Mucosa of gallbladder (tissue), 1 donor: Measurements from ENCODE around the gene ZNF664. TPM values are rescaled to one million over a fixed set of nuclear protein-coding genes. Genes with fewer than 3 reads are reported as not detected.
"Not testable (repeated sequence)": the region's sequence is repeated elsewhere in the genome, so short reads cannot be mapped to it uniquely, and the experiment has no call there.

Source experiments
- DNase-seq: peaks from one replicate; pipeline ENCODE4 v3.0.0-alpha.2; 2020; ENCODE audit warnings: low spot score
- total RNA-seq: library from RNA; stranded (reverse); gene quantifications from one replicate; pipeline ENCODE4 v1.2.1, GENCODE V29; 2021
- donor health status: DM: no; HTN: no; CAD: no.

Gene ZNF664
- total RNA-seq, 1 donor from 2014 or later: 146 TPM

DNA sequence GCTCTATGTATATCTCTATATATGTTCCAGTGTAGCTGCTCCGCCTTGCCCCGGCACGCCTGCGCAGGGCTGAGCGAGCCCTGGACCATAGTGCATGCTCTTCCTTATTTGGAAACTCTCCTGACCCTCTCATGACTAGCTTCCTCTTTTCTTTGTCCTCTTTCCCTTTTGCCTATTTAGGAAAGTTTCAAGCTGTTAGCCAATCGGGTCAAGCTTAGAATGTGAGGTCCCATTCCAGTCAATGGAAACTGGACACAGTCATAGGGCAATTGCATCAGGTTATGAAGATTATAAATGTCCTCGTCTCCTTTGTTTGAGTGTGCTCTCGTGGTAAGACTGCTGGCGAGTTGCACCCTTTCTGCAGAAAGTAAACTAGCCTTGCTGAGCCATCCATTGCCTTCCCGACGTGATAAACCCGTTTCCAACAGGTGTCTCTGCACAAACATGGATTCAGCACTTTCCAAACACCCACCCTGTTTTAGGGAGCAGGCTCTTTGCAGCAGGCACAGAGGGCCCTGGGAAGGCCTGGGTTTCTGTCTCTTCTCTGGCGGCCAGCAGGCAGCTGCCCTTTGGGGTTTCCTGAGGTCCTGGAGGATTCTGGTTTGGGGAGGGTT is 31.3 kb upstream of the ZNF664 start:
- no peak for DNase-seq

DNA sequence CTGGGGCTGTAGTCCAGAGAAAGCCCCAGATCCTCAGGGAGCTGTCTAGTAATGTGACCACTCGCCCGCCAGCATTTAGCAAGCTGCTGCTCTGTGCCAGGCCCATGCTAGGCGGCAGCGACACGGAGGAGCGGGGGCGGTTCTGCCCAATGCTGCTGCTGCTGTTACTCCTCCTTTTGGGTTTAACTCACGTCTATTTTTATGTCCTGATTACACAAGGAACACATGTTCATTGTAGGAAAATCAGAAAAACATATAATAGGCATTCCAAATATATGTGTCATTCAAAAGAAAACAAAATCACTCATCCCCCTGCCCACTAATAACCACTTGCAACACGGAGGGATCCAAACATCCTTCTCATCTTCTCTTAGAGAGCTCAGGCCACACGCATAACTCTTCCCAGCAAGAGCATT is 30.8 kb upstream of the ZNF664 start:
- no peak for DNase-seq

DNA sequence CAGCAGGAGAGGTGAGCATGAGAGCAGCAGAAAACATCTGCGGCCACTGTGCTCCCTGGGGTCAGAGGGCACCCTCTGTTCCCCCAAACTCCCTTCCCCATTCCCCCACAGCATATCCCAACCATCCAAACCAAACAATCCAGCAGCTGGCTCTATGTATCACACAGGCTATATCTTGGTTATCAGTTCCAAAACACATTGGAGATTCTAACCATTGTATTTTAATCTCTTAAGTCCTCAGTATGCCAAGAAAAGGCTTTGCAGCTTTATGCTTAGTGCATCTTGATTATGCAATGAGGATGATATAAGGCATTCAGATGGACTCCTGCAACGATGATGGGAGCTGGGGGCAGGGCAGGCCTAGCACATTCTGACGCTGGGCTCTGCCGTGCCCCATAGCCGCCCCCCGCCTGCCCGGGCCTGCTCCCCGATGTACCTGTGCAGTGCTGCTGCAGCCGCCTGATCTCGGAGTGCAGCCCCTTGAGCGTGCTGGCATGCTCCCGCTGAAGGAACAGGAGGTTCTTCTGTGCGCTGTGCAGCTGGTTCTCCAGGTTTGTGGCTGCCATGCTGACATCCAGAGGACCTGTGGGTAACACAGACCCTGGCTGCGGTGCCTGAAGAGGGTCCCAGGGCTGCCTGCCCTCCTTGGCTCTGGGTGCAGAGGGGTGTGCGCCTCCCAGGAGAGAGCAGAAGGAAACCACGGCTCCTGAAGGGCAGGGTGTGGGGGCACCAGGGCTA is 29.9 kb upstream of the ZNF664 start:
- no peak for DNase-seq

DNA sequence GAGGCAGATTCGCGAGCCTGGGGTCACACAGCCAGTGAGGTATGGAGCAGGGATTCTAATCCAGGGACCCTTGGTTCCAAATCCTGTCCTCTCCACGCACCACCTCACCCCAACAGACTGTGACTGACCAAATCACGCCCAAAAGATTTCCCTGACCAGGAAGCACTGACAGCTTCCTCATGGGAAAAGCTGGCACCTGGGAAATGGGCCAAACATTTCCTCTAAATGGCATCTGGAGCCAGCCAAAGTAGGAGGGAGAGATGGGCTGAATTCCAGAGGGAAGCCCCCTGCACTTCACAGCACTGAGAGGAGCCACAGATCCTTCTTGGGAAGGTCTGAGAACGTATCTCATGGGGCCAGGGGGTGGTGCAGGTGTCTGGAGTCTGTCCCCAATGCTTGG is 29.2 kb upstream of the ZNF664 start:
- DNase-seq: no peak

DNA sequence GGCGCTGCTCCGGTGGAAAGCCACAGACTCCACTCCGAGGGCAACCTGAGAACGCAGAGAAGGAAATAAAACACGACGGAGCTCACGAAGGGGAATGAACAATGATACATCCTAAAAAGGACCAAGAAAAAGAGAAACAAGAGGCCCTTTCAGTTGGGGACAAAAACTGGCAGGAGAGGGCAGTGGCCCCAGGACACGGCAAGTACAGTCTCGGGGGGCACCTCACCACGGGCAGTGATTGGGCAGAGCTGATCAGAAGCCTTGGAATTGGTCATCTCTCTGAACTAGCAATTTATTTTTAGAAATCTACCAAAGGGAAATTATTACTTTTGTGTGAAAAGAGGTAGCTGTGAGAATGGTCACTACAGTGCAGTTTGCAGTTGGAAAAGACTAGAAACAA is 28.3 kb upstream of the ZNF664 start:
- DNase-seq: no peak

DNA sequence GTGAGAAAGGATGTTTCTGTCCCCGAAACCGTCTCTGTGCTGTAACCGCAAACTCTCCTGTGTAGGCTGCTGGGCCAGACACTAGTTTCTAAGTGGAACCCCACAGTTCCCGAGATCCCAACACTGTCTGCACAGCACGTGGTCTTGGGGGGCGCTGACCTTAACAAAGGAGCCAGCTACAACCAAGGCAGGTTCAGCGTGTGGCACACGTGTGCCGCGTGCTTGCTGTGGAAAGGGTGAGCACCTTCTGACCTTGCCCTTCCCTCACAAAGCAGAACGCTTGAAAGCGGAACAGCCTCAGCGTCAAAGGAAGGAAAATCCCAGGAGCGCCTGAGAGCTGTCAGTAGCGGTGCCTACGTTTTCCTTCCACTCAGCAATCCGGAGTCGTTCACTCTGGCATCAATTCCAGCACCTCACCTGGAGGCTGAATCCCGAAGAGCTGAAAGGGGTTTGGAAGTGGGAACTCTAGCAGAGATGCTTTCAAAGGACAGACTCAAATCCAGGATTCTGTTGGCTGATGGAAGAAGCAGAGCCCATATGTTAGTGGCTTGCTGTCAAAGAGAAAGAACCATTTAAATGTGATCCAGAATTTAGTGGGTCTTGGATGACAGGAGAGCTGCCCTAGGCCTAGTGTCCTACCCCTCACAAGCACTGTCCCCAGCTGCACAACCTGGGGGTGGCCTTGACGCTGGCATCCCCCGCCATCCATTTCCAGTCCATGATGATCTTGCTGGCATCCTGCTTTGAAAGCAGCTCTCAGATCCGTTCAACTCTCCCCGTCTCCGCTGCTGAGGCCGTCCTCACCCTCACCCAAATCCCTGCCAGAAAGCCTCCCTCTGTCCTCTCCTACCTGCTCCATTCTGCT is 27.5 kb upstream of the ZNF664 start:
- DNase-seq: no peak

DNA sequence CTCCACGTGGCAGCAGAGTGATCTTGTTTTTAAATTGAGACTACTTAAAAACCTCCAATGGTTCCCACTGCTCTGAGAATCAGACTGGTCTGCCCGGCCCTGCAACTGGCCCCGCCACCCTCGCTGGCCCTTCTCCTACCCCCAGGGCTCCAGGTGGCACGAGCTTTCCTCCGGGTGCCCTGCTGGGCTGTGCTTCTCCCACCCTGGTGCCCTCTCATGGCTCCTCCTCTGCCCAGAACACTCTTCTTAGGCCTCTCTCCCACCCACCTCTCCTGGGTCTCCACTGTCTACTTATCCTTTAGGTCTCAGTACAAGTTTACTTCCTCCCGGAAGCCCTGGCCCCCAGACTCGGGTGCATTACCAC is 26.9 kb upstream of the ZNF664 start:
- no peak for DNase-seq

DNA sequence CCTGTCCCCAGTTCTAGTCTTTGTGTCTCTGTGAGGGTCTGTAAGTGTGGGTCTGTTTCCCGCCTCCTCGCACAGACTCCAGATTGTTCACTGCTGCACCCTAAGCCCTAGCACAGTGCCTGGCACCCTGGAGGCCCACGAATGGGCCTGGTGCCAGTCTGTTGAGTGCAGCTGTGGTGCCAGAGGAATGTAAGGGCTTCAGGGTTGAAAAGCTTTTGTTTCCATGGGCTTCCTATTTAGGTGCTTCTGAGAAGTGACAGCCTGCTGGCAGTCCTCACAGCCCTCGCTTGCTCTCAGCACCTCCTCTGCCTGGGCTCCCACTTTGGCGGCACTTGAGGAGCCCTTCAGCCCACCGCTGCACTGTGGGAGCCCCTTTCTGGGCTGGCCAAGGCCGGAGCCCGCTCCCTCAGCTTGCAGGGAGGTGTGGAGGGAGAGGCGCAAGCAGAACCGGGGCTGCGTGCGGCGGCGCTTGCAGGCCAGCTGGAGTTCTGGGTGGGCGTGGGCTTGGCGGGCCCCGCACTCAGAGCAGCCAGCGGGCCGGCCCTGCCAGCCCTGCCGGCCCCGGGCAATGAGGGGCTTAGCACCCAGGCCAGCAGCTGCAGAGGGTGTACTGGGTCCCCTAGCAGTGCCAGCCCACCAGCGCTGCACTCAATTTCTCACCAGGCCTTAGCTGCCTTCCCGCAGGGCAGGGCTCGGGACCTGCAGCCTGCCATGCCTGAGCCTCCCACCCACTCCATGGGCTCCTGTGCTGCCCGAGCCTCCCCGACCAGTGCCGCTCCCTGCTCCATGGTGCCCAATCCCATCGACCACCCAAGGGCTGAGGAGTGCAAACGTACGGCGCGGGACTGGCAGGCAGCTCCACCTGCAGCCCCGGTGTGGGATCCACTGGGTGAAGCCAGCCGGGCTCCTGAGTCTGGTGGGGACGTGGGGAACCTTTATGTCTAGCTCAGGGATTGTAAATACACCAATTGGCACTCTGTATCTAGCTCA is 26.2 kb upstream of the ZNF664 start:
- DNase-seq: not testable (repeated sequence)

DNA sequence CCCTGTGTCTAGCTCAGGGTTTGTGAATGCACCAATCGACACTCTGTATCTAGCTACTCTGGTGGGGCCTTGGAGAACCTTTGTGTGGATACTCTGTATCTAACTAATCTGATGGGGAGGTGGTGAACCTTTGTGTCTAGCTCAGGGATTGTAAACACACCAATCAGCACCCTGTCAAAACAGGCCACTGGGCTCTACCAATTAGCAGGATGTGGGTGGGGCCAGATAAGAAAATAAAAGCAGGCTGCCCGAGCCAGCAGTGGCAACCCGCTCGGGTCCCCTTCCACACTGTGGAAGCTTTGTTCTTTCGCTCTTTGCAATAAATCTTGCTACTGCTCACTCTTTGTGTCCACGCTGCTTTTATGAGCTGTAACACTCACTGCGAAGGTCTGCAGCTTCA is 25.5 kb upstream of the ZNF664 start:
- DNase-seq: not testable (repeated sequence)

DNA sequence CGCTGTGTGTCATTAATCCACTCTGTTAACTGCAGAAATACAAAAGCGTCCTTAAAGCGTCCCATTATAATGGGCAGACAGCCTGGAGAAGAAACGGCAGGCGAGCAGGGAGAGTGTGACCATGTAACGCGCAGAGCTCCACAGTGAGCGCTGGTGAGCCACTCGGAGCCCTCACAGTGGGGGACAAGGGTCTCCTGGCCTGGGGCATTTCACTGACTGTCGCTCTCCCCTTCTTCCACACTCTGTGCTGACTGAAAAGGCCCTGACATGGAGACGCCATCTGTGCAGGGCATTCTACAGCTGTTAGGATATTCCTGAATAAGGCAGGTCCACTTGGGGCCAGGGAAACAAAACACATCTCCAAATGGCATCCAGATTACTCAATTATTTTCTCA is 24.6 kb upstream of the ZNF664 start:
- no peak for DNase-seq

DNA sequence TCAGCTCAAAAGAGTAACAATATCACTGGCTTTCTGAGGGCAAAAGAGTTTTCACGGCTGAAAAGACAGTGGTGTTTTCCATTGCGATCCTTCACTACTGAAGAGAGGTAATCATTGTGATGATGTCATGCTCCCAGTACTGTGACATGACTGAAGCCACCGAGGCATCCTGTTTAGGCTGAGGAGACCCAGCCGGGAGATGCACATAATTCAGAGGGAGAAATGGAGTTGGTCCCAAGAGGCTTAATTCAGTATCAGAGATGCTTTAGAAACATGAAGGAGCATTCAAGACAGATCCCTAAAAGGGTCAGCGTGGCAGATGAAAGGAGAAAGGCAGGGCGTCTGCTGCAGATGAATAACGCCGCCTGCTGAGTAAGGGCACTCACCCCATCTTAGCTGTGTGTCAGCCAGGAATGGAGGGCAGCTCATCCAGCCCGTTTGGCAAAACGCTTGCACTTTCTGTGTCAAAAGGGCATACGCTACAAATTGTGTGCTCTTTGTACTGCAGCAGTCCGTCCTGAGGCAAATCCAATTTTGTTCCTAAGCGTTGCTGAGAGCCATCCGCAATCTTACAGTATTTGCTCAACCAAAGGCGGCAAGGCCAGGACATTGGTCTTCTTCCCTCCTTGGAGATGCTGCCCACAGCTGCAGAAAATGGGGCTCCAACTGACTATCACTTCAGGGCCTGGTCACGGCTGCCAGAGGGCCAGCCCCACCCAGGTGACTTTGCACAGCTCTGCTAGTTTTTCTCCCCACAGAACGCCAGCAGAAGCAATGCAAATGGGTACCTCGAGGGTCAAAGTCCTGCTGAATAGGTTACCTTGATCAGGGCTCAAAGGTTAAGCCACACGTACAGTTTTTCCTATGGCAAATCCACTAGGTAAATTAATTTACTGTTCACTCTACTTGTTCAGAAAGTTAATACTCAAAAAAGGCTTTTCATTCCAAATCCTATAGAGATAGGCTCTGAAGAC is 23.9 kb upstream of the ZNF664 start:
- peak; percentile 40 for DNase-seq

DNA sequence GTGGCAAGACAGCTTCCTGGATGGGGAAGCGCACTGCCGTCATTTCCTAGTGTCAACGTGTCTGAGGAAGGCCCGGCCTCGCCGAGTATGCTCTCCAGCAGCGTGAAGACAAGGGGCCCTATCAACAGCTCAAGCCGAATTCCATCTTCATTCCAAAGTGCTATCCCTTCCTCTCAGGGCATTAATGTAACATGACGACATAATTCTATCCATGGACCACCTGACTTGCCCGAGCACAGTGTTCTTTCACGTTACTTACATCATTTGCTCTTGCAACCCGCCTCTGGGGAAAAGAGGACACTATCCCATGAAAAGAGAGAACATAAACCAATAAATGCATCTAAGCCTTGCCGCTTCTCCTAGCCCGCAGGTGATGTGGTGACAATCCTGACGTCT is 23.2 kb upstream of the ZNF664 start:
- no peak for DNase-seq

DNA sequence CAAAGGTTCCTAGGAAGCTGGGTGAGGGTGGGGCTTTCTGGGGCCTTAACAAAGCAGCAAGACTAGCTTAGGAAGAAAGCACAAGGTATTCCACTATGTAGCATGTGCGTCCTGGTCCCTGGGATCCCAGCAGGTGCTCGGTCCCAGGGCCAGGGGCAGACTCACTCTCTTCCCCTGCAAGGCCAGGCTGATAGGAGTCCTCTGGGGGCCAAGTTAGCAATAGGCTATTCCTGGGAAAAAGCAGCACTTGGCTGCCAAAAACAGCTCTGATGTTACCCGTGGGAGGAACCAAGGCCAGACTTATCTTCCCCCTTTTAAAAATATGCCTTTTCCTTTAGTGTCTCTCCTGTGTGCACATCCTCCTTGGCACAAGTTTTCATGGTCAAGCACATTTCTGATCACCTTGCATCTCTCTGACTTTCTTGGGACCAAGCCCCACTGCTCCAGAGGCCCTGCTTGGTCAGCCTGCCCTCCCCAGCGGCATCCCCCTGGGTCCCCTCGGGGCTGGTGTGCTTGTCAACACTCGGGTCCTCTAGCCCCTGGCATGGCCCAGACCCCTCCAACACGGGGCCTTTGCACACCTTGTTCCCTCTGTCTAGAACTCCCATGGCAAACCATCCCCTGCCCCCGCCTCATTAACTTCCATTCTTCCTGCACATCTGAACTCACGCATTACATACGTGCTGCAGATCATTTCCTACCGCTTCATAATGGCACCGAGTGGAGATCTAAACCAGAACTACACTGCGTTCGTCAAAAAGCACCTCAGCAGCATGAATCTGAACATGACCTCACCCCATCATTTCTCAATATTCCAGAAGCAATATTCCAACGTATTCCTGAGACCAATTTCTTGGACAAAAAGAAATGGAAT is 22.3 kb upstream of the ZNF664 start:
- DNase-seq: no peak

DNA sequence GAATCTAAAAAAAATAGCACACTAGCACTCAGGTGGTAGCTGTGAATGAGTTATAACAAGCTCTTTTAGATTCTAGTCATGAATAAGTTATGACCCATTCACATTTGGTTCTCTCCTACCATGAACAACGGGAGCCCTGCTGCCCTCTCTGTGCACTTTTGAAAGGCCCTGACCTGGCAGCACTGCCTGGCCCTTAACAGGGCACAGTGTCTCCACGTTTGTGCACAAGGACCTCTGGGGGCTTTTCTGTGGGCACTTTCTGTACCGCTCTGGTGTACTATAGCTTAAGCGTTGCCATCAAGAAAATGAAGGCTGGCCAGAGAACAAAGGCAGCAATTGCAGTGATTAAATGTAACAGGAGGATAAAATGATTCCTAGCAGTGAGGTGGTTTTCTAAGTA is 21.5 kb upstream of the ZNF664 start:
- DNase-seq: no peak

DNA sequence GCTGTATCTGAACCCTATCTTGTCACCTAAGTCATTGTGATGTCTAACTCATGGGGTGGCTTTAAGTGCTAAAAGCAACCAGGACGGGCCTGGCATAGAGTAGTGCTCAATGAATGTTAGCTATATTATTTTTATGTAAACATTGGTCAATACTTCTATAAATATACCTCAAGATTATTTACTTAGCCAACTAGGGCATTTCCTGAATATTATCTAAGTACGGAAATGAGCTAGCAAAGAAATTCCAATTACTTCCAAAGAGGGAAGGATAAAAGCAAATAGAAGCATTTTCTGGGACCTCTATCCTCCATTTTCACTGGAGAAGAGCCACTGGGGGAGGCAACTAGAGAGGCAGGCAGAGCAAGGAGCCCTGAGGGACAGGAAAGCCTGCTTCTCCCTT is 21.0 kb upstream of the ZNF664 start:
- no peak for DNase-seq

DNA sequence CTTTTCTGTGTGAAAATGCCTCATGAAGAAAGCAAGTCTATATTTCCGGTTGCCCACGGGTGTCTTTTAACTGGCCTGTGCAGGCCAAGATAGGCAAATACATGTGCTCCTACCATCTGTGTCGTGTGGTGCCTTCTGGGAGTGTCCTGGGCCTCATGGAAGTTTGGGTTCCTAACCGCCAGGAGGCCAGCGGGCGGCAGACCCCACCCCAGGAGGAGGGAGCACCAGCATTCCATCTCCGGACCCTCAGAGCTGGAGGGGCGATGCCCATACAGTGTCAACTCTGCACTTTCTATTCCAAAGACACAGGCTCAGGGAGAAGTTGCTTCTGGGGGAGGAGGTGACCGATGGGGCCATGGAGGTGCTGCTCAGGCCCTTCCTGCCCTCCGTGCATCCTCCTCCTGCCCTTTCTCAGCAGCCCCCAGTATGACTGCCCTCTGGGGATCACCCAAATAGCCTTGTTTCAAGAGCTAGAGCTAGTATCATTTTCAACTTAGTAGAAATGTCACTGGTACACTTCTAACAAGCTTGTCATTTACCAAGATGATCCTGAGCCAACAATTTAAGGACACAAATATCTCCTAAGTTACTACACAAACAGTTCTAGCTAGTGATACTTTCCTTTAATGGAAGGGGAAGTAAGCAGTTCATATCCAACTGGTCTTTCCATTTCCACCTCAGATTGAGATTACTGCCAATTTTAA is 18.2 kb upstream of the ZNF664 start:
- no peak for DNase-seq

DNA sequence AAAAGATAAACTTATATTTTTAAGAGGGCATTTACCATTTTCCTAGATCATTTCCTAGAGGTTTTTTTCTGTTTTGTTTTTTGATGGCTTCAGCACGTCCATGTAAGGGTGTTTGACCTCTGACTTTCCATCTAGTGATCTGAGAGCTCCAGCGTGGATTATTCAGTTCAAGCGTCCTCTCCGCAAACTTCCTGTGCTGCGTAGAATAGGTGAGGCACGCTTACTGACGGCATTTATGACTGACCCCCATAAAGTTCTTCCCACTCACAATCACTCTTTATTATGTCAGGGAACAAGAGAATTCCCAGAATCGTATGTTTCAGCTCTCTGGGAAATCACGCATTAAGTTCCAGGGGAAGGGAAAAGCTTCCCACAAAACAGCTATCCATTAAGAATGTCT is 16.8 kb upstream of the ZNF664 start:
- DNase-seq: no peak

DNA sequence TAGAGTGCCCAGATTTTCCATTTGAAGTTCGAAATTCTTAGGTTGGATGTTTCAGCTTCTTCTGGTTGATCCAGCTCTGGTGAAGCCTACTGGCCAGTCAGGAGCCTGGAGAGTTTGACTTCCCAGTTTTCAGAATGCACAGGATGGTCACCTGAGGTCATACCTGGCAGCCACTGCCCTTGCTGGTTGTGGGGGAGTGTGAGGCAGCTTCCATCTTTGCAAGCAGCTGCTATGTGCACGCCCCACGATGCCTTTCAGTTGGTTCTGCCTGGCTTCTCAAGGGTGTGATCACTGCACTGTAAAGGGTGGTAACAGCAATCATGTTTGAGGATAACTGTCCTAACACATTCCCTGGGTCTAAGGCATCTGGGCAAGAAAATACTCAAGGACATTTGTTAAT is 15.8 kb upstream of the ZNF664 start:
- no peak for DNase-seq

DNA sequence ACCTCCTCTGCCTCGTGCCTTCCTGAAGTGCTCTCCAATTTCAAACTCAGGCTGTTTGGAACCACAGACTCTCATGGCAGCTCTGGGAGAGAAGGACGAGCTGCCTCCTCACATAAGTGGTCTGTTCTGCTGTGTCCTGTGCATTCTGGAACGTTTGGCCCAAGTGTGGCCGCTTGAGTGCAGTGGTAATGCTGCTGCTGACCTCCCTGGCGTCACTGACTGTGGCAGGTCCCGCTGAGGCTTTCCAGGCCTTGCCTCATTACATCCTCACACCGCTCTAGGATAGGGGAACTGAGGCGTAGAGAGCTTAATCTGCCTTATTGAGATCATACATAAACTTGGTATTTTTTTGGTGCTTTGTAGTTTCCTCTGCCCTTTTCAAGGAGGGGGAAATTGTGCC is 14.6 kb upstream of the ZNF664 start:
- peak; percentile 44 for DNase-seq
